ENCODE data around the gene EXOSC9.

The EXOSC9 gene

DNA sequence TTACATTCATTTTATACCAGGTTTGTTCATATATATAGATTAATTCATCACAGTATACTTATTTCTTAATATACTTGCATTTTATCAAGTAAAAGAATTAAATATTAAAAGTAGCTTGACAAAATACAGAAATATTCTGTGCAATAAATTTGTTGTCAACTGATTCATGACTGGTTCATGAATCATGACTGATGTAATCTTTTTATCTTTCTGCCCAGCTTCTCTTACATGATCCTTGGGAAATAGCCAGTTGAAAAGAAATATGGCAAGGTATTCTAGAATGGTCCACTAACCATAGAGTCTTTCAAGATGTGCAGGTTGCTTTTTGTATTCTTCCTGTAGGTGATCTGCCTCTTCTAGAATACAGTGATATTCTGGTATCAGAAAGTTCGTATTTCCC lies 26.7 kb downstream of the EXOSC9 start:
- no peak for DNase-seq

DNA sequence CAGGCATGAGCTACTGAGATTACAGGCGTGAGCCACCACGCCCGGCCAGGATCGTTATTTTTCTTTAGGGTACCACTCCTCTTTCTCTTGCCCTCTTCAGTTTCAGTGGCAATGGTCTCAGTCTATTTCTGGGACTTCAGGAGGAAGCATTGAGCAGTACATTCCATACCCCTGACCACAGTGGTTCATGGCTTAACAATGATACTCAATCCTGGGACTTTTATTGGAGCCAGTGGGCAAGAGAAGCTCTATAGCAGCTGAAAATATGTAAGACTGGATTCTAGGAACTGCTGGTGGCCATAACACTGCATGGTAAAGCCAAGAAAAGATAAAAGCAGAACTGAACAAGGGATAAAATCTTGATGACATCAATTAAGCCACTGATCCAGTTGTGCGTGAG lies 28.4 kb downstream of the EXOSC9 start:
- DNase-seq = no peak

GRCh38 chr4:121838136-121838535 lies 37.0 kb downstream of the EXOSC9 start:
- no peak for DNase-seq

GRCh38 chr4:121842862-121843261 lies 41.7 kb downstream of the EXOSC9 start:
- no peak for DNase-seq

DNA sequence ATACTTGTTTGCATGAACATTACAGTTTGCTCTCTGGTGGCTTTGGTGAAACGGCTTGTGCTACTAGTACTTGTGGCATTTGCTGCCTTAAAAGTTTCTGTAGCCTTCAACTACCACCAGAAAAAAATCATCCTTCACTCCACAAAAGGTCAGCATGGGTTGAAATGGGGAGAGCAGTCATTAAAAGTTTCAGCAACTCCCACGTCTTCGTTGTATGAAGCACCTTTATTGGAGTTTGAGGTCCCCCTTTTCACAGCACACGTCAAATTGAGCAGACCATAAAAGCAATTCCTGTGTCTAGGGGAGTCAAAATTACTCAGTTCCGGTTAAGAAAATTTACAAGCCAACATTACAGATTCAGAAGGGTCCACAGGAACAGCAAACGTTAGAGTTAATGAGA lies 45.5 kb downstream of the EXOSC9 start:
- DNase-seq = no peak

DNA sequence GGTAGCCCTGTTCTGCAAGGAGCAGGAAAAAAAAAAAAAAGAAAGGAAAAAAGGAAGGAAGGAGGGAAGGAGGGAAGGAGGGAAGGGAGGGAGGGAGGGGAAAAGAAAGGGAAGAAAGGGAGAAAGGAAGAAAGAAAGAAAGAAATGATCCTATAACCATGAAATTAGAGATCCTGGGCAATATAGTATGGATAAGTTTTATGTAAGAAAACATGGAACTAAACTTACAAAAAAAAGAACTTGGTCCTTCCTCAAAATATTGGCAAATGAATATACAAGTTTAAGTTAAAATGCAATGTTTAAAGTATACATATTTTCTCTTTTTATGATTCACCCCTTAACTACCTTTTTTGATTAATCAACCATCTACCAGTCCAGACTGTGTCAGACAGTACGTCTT lies 50.2 kb downstream of the EXOSC9 start:
- DNase-seq = no peak

DNA sequence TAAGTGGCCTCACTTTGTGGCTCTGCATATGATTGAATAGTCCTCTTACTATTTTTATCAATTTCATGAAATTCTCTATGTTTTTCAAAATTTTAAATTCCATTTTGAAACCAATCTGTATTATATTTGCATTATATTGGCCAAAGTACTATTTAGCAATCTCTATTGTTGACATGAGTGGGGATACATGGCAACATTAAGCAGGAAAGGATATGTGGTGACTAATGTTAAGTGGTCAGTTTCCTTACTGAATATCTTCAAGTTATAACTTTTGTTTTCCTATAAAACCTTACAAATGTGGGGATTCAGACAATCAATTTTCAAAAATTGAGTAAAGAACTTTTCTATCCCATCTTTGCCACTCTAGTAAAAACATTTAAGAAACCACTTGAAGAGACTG lies 59.0 kb downstream of the EXOSC9 start:
- DNase-seq = no peak

DNA sequence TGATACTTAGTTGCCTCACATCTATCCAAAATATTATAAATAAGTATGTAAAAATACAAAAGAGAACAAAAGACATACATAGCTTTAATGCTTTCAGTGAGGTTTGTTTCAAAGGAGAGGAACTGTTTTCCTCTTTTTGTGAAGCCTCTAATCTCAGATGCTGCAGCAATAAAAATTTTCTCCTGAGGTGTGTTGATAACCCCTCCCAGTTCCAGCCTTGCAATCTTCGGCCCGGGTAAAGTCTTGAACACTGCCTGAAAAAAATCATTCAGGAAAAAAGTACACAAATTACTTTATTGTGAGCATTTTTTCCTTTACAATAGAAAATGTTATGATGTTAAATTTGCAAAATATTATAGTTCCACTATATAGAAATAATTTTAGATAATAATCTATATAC lies 60.3 kb downstream of the EXOSC9 start:
- DNase-seq = no peak

GRCh38 chr4:121863799-121864198 lies 62.7 kb downstream of the EXOSC9 start:
- DNase-seq = no peak

Data from NCI-H1694 treated with DMSO at 0.1 percent for 48 hours (cell line).